HTERT RPE-1 (cell line): ENCODE data around the gene SPINK9.

Experiments used
- in situ Hi-C: fragments of 300-500 bp; cut with MboI; formaldehyde crosslinking; loops from 4 replicates; pipeline ENCODE4 v1.14.3; 2020; ENCODE audit warnings: low sequenced_read_pairs

SPINK9 gene

DNA sequence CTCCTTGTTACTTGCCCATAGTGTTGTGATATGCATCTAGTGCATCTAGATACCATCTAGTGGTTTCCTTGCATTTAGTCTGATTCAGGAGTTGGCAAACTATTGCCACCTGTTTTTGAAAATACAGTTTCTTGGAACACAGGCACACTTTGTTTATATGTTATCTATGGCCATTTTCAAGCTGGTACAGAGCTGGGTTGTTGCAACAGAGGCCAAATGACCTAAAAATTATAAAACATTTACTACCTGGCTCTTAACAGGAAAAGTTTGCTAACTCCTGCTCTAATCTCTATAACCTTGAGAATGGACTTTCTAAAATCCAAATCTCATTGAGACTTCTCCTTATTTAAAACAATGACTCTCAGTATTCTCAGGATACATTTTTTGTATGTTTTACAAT lies 29.0 kb downstream of the SPINK9 start:
- in situ Hi-C loops = no loop called here

DNA sequence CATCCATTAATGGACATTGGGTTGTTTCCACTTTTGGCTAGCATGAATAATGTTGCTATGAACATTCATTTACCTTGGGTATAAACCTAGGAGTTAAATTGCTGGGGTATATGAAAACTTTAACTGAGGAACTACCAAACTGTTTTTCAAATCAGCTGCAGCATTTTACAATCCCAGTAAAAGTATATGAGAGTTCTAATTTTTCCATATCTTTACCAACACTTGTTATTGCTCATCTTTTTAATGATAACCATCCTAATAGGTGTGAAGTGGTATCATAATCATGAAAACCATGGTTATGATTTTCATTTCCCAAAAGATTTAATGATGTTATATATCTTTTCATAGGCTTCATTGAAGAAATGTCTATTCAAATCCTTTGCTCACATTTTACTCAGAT lies 32.9 kb downstream of the SPINK9 start:
- in situ Hi-C loops = no loop called here

DNA sequence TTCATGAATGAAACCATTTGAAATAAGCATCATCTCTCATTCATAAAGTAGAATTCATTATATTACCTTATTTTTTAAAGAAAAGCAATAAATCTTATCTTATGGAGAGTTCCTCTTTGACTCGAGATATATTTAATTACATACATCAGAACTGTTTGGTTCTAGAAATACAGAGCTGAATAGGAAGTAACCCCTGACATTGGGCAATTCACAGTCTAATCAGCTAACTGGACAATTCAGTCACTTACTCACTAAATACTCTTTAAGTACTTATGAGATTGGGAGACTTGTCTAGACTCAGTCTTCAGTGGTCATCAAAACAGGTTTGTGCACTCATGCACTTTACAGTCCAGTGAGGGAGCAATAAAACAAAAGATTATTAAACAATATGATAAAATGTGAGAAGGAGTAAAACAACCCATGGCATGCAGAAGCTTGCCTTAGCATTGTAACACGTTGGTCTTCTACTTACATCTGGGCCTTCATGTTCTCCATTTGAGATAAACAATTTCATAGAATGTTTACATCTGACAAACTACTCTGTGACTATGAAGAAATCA lies 36.9 kb downstream of the SPINK9 start:
- in situ Hi-C loops = no loop called here

DNA sequence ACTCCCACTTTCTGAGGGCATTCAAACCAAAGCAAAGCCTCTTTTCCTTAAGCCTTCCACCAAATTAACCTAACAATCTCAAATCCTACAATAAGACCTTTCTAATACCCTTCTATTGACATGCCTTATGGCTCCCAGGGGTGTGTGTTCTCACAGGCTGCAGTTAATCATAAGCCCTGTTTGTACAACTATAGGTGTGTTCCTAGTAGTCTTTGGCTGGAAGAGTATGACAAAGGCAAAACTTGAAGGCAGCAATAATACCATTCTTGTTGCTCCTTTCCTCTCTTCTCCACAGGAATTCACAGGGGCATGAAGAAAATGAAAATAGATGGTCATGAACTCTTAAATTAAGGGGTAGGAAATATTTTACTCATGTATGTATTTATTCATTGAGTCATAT lies 37.5 kb downstream of the SPINK9 start:
- in situ Hi-C loops = no loop called here

DNA sequence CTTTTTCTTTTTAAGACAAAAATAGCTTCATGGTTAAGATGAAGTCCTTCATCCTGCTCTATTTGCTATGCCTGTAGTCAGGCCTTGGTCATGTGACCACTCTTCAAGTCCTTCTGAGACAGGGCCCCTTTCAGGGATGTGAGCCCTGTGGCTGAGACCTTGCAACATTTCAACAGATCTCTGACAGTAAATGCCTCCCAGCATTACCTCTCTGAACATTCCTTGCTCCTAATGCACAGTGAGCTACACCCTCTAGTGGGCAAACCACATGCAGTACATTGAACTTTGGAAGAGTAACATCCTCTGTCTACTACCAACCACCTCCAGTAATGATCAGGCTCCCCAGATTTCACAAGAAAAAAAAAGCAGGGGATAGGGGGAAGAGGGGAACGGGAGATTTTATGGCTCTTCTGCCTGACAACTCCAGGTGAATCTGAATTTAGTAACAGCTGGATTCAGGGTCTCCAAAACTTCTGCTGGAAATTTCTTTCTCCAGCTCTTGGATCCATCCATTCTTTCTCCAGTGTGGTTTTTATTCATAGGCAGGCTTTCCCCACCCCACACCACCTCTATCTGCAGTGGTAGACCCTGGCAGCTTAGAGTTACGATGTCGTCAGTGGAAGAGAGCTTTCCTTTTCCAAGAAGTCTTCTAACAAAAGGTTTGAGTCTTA lies 39.5 kb downstream of the SPINK9 start:
- in situ Hi-C loops = no loop called here

DNA sequence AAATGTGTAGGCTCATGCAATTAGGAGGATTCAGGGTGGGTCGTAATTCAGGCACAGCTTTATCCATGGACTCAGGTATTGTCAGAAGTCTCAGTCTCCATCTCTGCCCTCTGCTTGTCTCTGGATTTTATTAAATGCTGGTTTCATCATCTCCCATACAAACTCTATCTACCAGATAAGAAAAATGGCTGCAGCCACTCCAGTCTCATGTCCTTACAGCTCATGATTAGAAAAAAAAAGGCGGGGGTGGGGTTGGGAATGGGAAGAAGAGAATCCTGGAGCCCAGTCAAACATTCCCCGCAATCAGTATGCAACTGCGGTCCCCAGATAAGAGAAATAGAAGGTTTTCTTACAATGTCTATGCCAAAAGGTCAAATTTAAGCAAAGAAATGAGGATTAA lies 40.8 kb downstream of the SPINK9 start:
- in situ Hi-C loops = no loop called here

DNA sequence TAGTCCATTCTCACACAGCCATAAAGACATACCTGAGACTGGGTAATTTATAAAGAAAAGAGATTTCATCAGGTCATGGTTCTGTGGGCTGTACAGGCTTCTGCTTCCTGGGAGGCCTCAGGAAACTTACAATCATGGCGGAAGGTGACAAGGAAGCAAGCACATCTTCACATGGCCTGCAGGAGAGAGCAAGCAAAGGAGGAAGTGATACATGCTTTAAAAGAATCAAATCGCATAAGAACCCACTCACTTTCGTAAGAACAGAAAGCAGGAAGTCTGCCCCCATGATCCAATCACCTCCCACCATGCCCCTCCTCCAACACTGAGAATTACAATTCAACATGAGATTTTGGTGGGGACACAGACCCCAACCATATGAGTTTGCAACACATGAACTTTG lies 43.3 kb downstream of the SPINK9 start:
- in situ Hi-C loops = no loop called here

DNA sequence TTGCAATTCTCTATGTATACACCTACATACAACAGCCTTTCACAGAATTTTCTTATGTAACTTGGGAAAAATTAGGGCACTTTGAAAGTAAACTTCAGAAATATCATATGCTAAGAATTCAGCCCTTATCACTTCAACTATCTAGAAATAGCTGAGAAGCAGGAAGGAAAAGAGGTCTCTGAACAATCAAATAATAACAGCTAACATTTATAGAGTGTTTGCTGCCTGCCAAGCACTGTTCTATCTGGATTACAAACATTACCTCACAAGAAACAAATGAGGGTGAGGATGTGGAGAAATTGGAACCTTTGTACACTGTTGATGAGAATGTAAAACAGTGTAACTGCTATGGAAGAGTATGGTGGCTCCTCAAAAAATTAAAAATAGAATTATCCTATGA lies 44.0 kb downstream of the SPINK9 start:
- in situ Hi-C loops = no loop called here

DNA sequence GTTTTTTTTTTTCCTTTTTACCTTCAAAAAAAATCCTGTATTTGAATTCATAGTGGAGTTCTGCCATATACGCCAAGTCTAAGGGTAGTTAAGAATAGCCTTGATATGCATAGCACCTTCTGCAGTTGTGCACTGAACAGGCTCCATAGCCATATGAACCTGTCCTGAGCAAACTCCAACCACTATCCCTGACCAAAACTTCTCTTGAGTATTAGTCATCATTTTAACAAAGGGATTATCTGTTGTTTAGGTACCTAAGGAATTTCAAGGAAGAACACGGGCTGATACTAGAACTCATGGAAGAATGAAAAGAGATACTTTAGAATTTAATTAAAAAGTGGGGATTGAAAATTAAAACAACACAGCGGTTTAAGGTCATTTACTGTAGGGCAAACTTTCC lies 46.5 kb downstream of the SPINK9 start:
- in situ Hi-C loops = no loop called here

DNA sequence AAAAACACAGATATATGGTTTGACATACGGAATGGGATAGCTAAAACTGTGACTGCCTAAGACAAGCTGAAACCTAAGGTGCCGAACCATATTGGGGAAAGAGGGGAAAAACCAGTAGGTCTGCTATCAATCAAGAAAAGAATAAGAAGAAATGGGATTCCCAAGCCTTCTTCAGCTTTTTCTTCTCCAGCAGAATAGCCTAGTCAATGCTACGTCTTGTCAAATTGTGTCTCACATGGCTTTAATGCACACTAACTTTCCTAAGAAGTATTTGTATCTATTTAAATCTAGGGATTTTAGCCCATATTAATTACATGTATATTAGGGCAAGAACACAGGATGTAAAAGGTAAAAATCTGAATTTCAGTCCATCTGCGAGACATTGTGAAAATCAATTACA lies 47.6 kb downstream of the SPINK9 start:
- in situ Hi-C loops = no loop called here

DNA sequence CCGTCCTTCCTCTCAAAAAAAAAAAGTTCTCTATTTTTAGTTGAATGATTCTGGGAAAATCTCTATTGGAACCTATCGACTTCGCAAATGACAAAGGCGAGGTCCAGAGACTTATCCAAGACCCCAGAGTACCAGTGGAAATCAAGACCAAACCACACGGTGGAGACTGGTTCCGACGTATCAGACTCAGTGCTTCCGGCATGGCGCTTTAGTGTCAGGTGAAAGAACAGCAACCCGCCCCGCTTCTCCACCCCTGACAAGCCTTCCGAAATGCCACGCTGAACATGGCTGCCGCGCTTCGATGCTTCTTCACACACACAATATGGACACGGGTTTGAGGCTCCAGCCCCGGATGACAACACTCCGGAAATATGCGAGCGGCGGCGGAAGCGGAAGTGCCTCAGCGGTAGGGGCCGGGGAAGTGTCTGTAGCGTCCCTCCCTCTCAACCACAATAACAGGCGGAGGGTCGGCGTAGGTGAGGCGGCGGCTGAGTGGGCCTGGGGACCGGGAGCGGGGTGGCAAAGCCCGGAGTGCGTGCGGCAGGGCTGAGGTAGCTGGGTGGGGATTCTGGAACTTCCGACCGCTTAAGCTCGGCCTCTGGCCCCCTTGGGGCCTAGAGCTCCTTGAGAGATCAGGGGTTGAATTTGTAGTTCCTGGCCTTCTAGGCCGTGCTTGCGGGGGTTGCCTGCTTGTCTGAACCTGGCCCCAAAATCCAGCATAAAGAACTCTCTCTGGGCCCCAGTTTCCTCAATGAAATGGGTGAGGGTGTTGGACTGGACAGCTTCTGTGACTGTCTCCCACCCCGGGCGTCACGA lies 48.4 kb downstream of the SPINK9 start, which contains the start of gene FBXO38:
TSS of gene FBXO38 (plus strand) at position 395 of the 816 bp plus-strand sequence. CDS start 10,819 bp downstream, outside the sequence.
- in situ Hi-C loops = no loop called here

DNA sequence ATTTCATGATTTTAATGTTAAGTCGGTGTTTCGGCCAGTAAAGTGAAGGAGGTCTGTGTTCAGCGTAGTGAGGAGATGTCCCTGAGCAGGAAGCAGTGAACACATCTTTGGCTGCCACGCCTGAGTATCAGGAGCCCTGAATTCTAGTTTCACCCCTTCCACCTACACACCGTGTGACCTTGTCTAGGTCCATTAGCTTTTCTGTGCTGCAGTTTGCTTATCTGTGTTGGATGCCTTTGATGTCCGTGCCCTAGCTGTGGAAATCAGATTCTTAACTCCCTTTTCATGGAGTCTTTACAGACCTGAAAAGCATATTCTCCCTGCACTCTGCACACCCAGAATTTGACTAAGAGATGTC lies 49.0 kb downstream of the SPINK9 start:
- in situ Hi-C loops = no loop called here

DNA sequence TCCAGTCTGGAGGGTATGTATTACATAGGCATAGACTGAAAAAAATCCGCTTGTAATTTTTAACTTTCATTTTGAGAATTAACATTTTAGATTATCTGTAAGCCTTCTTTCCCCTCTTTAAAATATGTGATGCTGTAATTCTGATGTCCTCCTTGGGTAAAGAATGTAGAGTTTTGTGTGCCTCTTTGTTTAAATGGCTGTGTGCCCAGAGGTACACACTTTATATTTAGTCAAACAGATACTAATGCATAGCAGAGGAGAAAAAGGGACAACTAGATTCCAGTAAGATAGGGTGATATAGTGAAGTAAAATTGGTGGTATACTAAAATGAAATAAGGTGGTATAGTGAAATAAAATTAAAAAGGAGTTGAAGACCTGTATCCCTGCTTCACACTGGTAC lies 49.7 kb downstream of the SPINK9 start:
- in situ Hi-C loops = no loop called here

DNA sequence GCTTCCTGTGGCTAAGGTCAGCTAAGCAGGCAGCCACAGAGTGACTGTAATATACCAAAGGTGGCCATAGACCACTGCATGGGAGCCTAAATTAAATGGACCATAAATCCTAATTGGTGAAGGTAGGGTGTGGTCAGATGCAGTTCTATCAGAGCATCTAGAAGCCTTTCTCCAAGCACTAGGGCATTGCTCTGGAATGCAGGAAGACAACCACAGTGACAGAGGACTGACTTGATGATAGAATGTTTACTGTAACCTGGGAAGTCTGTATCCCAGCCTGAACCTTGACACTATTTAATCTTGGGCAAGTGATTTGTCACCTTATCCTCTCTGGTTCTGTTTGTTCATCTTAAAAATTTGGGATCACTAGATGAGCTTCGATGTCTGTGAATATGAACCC lies 50.7 kb downstream of the SPINK9 start:
- in situ Hi-C loops = no loop called here

DNA sequence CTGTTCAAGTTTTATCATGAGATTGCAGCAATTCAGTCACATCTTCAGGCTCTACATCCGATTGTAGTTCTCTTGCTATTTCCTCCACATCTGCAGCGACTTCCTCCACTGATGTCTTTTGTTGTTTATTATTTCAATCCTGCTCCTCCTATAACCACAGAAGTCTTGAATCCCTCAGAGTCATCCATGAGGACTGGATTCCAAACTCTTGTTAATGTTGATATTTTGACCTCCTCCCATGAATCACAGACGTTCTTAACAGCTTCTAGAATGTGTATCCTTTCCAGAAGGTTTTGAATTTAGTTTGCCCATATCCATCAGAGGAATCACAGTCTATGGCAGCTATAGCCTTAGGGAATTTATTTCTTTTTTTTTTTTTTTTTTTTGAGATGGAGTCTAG lies 52.0 kb downstream of the SPINK9 start:
- in situ Hi-C loops = no loop called here

DNA sequence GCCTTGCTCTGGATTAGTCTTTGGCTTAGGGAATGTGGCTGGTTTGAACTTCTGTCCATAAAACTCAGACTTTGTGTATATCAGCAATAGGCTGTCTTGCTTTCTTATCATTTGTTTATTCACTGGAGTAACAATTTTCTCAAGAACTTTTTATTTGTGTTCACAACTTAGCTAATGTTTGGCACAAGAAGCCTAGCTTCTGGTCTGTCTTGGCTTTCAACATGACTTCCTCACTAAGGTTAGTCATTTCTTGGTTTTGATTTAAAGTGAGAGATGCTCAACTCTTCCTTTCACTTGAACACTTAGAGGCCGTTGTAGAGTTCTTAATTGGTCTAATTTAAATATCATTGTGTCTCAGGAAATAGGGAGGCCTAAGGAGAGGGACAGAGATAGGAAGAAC lies 53.3 kb downstream of the SPINK9 start:
- in situ Hi-C loops = no loop called here
